Erythroblast (primary cell): Measurements from ENCODE around the gene ACSBG1.

Source experiments
- DNase-seq, 2 experiments: peaks; one replicate each; lab custom pipeline; 2025; lab: John Stamatoyannopoulos, UW
- GATA1 ChIP-seq: IDR thresholded peaks from 2 replicates; pipeline ENCODE4 v1.6.1; 2011; ENCODE audit warnings: low read depth, mild to moderate bottlenecking, control low read depth, low read length, moderate library complexity
- POLR2A ChIP-seq: IDR thresholded peaks from 2 replicates; pipeline ENCODE4 v1.6.1; 2011; ENCODE audit warnings: mild to moderate bottlenecking, low read length

The ACSBG1 gene

GRCh38 chr15:78125267-78125666 is 109.1 kb downstream of the ACSBG1 start:
- DNase-seq = no peak
- TF ChIP-seq POLR2A (no peak), GATA1 (no peak)

GRCh38 chr15:78120523-78120922 is 113.8 kb downstream of the ACSBG1 start:
- no peak for DNase-seq

More at GRCh38 chr15:78120523-78120922, 113.8 kb downstream of the ACSBG1 start:
- TF ChIP-seq POLR2A (no peak), GATA1 (no peak)
